Activated CD8-positive, alpha-beta memory T cell treated with anti-CD3 and anti-CD28 coated beads, Interleukin-2, amount 50 U/mL, for 1 hour (primary cell): Measurements from ENCODE around the gene VDR.

Experiments
- DNase-seq: peaks from one replicate; pipeline ENCODE4 v3.0.0-alpha.2; 2020; ENCODE audit errors: extremely low read depth

VDR gene

DNA sequence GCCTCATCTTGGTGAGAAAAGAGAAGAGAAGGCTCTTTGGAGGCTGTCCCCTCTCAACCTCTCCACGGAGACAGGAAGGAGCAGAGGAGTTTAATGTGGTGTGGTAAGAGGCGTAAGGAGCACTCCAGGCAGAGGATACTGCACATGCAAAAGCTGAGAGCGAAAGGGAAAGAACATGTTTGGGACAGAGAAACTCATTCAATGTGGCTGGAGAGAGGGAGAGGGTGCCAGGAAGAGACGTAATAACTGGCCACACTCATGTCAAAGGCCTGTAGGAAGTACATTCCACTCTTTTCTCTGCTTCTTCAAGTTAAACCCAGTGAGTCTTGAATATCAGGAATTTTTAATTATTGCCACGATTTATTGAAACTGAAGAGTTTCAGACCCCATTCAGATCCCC lies 12.0 kb downstream of the VDR start:
- no peak for DNase-seq

DNA sequence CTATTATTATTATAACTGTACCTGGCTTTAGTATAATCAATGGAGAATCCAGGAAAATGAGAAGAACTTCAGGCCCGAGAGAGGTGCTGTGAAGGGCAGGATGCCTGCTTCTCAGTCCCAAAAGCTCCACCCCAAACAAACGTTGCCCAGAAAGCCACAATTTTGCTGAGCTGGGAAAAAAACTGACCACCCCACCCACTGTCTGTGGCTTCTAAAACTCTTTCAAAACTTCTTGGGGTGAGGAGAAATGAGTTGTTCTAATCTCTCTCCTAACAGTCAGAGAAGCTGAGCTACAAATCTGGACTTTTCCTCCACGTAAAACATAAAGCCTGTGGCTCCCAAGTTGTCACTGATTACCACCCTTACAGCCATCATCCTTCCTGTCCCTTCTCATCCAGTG lies 13.4 kb downstream of the VDR start:
- DNase-seq: no peak

DNA sequence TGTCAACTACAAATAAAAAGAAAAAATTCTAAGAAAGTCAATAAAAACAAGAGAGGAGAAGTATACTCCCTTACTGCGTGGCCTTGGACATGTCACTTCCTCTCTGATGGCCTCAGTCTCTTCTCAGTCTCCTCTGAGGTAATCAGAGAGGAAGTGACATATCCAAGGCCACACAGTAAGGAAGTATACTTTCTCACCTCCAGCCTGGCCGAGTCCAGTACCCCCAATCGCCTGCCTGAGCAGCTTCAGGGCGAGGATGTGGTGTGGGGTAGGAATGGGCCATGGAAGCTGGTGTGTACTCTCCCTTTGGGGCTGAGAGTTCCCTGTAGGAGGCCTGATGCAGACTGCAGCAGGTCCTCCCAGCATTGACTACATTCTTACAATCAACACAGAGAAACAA lies 15.8 kb downstream of the VDR start:
- no peak for DNase-seq

DNA sequence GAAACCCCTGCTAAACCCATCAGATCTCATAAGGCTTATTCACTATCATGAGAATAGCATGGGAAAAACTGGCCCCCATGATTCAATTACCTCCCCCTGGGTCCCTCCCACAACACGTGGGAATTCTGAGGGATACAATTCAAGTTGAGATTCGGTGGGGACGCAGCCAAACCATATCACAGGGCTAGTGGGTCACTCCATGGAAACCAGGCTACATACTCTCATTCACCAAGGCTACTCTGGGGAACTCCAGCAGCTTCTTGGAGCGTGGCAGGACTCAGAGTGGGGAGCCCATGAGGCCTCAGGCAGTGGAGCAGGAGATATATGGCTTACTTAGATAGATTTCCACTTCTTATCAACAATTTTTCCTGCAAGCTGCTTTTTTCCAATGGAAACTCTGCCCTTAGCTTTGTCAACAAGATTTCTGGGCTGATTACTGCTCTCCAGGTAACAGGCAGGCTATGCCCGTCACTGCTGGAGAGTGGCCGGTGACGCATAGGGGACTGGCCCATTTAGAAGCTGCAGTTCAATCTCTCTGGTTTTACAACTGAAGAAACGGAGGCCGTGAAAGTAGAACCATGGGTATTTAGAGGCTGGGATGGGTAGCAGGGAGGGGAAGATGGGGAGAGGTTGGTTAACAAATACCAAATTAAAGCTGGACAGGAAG lies 16.5 kb downstream of the VDR start:
- no peak for DNase-seq

DNA sequence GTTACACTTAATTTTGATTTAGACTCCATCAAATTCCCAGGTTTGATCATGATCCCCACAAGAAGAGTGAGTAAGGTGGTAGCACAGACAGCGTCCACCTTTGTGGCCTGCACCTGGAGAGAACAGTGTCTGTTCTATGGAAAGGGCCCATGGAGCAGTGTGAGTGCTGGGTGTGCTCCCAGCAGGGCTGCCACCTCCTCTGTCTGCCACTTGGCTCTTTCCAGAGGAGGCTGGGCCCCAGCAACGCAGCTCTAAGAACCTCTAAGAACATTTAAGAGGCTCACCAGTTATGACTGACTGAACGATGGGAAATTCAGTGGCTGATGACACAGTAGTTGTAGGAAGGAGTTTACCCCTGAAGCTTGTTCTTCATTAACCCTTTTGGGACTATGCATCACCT lies 17.3 kb downstream of the VDR start:
- no peak for DNase-seq

DNA sequence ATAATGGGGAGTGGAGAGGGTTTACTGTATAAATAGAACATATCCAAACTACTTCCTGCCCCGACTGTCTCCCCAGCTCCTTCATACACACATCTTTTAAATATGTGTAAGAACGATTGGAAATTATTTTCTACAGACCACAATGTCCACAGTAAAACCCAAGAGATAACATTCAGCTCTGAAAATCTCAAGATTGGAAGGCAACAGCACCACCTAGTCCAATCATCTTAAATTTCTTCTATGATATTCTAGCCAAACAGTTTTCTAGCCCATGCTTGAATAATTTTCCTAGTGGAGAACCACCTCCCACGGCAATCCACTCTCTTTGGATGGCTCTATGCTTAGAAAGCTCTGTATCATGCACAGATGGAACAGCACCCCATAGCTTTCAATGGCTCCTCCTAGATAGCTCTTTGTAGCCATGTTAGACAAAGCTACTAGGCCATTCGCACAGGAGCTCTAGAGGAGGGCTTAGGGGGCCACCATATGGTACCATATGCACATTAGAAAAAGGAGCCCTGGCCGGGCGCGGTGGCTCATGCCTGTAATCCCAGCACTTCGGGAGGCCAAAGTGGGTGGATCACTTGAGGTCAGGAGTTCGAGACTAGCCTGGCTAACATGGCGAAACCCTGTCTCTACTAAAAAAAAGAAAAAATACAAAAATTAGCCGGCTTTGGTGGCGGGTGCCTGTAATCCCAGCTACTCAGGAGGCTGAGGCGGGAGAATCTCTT lies 18.1 kb downstream of the VDR start:
- no peak for DNase-seq

DNA sequence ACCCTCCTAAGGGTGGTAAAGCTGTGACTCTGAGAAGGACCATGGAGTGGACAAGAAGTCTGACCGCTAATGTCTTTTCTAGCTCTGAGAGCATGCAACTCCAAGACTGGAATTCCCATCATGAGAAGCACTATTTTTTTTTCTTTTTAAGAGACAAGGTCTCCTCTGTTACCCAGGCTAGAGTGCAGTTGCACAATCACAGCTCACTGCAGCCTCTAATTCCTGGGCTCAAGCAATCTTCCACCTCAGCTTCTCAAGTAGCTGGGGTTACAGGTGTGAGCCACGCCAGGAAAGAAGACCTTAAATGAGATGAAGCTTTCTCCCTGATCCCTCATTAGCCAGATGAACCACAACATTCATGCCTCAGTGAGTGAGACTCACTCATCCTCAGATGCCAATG lies 19.2 kb downstream of the VDR start:
- DNase-seq: no peak

DNA sequence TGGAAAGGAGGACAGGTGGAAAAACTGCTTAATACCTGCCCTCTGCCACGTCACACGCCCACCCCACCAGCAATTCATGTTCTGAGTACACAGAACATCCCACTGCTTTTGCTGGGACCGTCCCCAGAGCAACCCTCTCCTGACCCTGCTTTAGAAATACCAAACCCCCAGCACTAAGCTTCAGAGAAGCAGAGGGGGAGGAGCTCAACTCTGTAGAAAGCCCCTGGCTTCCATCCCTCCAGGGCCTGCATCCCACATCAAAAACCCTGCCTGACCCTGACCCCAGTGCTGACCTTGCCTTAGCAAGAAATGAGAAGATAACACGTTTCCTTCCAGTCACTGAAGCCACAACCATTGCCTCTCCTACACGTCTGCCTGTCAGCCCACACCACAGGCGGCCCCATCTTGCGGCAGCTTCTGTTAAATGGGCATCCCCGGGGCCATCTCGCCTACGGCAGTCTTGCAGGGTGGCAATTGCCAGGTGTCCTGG lies 19.7 kb downstream of the VDR start:
- DNase-seq: no peak

DNA sequence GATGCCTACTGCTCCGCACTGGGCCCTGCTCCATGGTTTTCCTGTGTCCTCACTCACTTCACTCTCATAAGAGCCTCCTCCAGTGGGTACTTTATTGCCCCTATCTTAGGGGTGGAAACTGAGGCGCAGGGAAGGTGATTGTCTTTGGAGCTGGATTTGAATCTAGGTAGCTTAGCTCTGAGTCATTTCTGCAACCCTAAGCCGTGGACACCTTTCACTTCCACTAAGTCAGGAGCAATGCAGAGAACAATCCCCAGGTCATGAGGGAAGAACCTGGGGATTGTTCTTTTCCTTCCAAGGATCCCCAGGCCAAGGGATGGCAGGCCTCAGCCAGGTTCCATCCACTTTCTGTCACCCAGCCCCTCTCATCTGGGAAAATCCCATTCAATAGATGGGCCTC lies 20.3 kb downstream of the VDR start:
- no peak for DNase-seq

DNA sequence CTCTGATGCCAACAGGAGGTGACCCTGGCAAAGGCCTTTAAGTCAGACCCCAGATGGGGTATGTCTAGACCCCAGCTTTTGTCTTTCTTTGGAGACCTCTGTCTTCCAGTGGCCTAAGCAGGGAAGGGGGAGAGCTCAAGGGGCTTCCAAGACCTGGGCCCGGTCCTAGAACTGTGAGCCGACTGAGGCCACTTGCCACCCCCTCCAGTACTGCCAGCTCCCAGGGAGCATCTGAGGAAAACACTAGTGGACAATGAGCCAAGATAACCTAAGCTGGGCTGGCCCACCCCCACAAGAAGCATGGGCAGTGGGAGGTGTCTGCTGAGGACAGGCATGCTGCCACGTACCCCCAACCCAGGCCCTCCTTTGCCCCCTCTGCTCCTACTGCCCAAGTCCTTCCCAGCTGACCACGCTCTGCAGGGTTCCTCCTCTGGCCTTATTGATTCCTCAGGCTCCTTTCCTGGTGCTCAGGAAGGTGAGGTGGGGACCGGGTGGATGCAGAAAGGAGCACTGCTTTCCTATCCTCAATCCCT lies 21.1 kb downstream of the VDR start:
- no peak for DNase-seq

DNA sequence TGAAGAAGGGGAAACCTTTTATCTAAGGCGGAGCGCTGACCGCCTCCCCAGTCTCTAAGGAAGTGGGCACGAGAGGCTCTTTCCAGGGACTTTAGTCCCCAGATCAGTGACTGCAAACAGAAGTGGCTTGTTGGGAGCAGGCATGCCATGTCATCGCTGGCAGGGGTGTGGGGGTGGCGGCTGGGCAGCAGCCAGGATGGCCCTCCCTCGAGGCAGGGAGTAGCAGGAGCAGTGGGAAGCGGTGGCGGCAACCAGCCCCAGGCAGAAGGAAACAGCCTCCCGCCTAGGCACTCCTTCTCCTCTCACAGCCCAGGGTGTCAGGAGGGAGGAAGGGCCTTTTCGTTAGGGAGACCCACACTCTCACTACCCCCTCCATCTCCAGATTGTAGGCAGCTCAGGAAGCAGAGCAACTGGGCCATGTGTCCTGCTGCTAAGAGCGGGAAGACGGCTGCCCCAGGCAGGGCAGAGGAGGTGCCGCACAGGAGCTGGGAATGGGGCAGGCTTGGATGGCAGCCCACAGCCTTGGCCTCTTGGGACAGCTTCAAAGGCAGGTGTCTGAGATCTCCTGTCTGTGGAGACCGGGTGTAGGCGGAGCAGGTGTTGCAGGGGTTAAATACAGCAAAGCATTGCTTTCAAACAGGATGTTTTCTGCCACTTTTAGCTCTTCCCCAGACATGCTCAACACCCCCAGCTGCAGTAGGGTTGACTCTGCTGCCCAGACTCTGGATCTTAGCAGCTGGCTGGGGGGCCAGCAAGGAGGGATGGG lies 21.8 kb downstream of the VDR start:
- DNase-seq: no peak

DNA sequence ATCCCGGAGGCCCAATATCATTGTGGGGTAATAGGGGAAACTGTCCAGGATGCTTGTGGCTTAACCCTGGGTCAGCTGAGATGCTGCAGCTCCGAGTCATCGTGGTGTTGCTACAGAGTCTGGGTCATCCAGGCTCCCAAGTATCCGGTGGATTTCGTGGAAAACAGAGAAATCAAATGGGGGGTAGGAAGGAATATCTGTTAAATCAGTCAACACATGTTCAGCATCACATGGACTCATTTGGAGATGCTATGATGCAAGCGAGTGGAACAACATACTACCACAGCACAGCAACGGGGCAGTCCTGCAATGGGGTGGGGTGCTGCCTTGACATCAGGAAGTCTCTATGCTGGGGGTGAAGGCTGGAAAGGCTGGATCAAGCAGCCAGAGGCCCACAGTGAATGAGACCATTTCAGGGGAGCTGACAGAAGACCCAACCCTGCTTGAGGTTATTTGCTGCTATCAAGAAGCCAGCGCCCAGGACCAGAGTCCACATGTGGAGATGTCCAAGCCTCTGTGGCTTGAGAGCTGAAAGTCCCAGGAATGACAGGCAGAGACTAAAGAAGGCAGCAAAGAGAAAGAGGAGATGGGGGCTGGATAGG lies 22.9 kb downstream of the VDR start:
- no peak for DNase-seq

DNA sequence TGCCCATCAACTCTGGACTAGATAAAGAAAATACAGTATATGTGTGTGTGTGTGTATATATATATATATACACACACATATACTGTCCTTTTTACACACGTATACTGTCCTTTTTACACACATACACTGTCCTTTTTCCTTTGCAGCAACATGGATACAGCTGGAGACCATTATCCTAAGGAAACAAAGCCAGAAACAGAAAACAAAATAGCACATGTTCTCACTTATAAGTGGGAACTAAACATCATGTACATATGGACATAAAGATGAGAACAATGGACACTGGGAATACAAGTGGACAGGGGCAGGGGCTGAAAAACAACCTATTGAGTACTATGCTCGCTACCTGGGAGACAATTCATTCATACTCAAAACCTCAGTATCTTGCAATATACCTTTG lies 23.7 kb downstream of the VDR start:
- DNase-seq: no peak

DNA sequence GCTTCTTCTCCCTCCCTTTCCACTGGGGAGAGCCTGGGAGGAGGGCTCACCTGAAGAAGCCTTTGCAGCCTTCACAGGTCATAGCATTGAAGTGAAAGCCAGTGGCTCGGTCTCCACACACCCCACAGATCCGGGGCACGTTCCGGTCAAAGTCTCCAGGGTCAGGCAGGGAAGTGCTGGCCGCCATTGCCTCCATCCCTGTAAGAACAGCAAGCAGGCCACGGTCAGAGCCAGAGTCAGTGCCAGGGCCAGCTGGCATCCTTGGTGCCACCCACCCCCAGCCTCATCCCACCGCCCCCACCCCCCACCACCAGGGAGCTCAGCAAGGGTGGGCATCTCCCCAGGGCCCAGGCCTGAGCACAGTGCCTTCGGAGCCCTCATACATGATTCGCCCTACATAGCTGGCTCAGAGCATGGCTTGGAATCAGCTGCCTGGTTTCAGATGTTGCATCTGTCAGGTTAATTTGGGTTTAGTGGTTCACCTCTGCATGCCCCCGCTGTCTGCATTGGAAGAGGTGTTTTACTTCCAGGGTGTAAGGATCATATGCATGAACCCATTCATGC lies 25.8 kb downstream of the VDR start:
- no peak for DNase-seq

DNA sequence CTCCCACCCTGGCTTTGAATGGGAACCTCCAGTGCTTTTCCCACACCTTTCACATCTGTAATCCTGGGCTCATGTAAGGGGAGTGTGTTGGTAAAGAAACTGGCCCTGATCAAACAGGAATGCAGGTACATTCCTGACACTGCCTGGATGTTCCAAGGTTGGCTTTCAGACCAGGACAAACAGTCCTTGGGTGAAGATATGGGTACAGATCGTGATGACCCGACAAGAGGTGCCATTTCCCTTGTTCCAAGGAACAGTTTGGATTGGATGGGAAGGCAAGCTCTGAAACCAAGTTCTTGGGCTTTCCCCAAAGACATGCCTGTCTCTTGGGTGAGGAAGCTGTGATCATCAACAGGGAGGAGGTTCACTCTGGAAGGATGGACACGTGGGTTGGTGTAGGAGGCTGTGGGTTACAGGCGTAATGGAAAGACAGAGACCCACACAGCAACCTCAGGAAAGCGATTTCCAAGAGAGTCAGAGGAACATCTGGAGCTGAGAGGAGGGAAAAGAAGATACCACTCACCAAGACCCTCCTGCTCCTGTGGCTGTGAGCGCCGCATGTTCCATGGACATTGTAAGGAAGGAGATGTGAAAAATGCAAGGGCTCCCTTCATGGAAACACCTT lies 26.4 kb downstream of the VDR start:
- no peak for DNase-seq

DNA sequence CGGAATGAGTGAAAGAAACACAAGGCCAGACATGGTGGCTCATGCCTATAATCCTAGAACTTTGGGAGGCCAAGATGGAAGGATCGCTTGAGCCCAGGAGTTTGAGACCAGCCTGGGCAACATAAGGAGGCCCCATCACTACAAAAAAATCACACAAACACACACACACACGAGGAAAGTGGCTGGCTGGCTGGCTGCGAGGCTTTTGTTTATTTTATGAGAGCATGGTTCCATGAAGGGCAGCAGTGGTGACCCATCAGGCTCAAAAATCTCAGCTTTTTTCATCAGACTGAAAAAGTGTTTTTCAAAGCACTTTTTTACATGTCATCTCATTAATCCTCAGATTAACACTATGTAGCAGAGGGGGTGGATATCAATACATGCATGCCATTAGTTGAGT lies 27.7 kb downstream of the VDR start:
- no peak for DNase-seq

DNA sequence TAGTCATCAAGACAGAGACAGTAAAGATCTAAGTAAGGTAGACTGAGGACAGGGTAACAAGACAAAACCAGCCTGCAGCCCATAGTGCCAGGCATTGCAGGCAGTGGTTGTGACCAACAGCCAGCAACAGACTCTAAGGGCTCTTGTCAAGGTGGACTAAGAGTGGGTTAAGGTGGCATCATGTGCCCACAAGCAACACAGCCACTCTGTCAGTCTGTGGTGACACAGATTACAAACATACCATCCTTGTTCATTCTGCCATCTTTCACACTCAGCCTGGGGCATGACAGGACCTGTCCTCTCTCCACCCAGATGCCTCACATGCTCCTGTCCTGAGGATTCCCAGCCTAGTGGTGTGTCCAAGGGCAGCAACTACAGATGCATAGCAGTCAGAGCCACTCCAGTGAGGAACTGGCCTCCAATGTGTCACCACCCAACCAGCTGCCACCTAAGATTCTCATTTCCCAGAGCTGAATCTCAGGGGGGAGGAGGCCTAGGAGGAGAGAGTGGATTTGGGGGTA lies 28.3 kb downstream of the VDR start:
- no peak for DNase-seq

DNA sequence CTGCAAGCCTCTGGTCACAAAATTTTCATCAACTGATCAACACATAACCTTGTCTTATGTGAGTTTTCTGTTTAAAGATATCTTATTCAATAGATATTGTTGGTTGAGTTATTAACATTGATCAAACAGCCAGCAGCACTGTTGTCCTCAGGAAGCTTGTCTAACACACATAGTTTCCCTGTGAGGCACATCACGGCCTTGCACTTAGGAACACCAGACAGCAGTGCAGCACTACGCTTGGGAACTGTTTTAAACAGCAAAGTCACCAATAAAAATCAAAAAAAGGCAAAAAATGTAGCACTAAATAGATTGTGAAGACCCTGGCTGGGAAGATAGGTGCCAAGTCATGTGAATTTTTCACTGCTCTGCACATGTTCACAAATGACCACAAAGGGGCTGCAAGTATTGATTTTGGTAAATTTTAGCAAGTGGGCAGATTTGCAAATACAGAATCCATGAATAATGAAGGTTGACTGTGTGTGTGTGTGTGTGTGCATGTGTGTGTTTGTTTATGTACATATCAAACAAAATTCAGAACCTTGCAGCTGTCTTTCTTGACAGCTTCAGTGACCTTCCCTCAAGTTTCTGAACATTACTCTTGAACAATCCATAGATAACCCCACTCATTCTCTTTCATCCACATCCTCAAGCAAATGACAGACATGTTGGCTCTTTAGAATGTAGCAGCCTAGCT lies 28.9 kb downstream of the VDR start:
- no peak for DNase-seq

DNA sequence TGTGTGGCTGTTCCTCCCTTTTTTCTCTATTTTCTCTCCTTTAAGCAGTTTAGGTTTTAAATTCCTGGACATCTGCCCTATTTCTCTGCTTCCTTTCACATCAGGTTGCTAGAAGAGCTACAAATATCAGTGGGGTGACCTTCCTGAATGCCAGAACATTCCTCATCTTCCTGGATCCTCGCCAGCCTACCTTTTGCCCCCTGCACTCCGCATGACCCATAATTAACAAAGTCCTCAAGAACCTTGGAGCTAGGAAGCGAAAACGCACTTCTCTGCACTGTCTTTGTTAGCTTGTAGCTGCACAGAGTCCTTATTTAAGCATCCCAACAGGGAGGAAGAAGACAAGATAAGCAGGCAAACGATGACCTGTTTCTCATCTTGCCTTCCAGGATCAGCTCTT lies 30.5 kb downstream of the VDR start:
- no peak for DNase-seq

DNA sequence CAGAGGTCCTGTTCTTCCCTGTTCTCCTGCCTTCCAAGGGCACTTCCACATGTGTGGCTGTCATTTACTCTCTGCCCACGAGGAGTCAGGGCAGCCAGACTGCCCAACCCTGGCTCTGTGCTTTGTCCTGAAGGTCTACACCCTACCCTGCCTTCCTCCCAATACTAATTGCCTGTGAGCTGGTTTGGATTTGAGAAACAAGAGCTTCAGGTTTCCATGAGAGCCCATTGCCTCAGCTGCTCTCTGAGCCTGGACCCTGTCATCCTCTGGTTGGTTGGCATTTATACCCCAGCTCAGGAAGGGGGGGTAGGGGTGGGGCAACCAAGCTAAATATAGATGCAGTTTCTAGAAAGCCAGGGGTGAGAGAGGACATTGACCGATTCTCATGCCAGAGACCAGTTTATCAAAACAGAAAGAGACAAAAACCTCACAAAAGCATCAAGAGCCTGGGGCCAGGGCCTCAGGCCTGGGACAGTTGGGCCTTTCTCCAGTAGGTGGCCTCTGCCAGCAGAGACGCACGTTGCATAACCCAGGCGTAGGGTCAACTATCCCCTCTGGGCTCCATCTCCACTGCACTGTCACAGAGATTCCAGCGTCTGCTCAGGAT lies 34.5 kb downstream of the VDR start:
- no peak for DNase-seq
